Hepatocyte (in vitro differentiated cells): ENCODE data around the gene ZNRF3.

ENCODE experiments used
- CTCF ChIP-seq: fragments of 200-600 bp; sonication (generic); IDR thresholded peaks from 2 replicates; pipeline ENCODE4 v1.5.1; 2016; ENCODE audit warnings: antibody characterized with exemption, mild to moderate bottlenecking; ENCODE audit not compliant: poor library complexity
- EZH2 ChIP-seq: fragments of 200-600 bp; sonication (generic); IDR thresholded peaks from 2 replicates; pipeline ENCODE4 v1.6.1; 2016; ENCODE audit warnings: antibody characterized with exemption, mild to moderate bottlenecking, borderline replicate concordance
- EZH2phosphoT487 ChIP-seq: fragments of 200-600 bp; sonication (generic); IDR thresholded peaks from one replicate; pipeline ENCODE4 v1.6.1; 2018; ENCODE audit warnings: antibody characterized with exemption, mild to moderate bottlenecking, low read depth, moderate library complexity; ENCODE audit not compliant: unreplicated experiment, severe bottlenecking

DNA sequence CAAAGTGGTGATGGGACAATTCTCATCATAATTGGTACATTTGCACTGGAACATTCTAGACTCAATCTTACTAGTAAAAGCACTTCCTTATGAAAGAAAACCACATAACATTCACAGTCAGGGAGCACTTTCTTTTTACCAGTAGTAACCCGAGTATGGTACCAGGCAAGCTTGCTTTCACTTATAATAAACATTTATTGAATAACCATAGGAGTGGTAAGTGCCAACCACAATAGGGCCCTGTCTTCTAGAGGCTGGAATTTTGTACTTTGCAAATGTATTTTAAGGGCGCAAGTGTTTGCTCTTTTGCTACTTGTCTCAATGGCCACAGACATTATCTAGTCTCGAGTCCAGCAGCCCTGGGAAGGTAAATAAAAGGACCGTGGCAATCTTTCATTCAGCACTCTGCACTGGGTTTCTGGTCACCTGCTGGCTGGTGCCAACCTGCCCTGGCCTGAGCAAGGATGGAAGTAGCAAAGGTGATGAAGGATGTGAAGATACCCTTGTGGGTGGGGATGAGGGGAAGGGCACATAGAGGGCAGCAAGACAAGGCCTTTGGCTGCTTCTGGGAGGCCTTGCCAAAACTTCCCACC, 154.1 kb downstream of the ZNRF3 start:
- TF ChIP-seq CTCF (no peak), EZH2 (no peak), EZH2phosphoT487 (no peak)
